GM18505 (cell line): ENCODE results near the gene CORO1C.
A peak's percentile ranks its signal among the peaks of the same experiment; 100 is the strongest.
"Not testable (repeated sequence)": the region's sequence is repeated elsewhere in the genome, so short reads cannot be mapped to it uniquely, and the experiment has no call there.

Experiments
- ATAC-seq: cut with Tn5 transposase; IDR thresholded peaks from one replicate; pipeline ENCODE4 v1.9.1; 2021; ENCODE audit not compliant: unreplicated experiment
- POLR2A ChIP-seq: IDR thresholded peaks from 4 replicates; pipeline ENCODE4 v1.6.1; 2011; ENCODE audit warnings: borderline replicate concordance; ENCODE audit not compliant: insufficient read depth, insufficient read length; ENCODE audit errors: extremely low read depth

The CORO1C gene

DNA sequence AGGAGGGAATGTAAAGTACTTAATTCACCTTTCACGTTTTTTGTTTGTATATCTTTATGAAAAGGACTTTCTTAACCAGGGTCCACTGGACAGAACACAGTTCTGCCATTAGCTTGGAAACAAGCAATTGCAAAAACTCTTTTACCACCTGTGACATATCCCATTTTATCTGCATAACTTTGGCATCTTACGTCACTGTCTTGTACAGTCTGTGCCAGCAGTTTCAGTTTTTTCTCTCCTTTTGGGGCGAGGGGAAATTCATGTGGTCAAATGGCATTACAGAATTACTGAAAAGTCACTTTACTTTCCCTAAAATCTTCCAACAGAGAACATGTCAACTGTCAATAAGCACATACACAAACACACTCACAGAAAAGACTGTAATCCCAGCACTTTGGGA lies 53.9 kb downstream of the CORO1C start:
- TF ChIP-seq POLR2A, result no peak
- no peak for ATAC-seq

DNA sequence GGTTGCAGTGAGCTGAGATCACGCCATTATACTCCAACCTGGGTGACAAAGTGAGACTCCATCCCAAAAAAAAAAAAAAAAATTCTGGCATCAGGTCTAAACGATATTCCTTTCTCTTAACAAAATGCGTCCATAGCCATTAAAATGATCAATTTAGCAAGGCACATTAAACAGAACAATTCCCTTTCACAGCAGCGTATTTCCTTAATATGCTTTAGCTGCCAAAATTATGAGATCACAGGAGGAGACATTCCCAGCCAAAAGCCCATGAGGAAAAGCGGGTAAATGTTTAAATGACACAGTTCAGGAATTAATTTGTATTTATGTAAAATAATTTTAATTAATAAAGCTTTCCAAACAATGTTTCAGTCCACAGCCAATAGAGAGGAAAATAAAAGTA lies 54.6 kb downstream of the CORO1C start:
- no peak for ATAC-seq
- TF ChIP-seq POLR2A, result no peak

DNA sequence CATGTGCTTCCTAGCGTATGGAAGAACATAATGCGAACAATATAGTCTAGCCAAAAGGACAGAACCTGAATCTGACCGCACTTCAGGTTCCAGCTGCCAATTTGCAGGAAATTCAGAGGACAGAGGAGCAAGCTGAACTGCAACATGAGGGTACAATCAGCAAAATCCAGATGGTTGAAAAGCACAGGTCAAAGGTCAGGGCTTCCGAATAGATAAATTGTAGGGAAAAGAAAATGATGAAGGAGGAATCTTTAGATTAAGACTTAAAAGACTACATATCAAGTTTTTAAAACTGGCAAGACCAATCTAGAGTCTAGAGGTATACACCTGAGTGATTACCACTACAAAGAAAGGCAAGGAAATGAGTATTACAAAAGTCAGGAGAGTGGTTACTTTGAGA lies 55.5 kb downstream of the CORO1C start:
- TF ChIP-seq POLR2A, result no peak
- ATAC-seq, result no peak

DNA sequence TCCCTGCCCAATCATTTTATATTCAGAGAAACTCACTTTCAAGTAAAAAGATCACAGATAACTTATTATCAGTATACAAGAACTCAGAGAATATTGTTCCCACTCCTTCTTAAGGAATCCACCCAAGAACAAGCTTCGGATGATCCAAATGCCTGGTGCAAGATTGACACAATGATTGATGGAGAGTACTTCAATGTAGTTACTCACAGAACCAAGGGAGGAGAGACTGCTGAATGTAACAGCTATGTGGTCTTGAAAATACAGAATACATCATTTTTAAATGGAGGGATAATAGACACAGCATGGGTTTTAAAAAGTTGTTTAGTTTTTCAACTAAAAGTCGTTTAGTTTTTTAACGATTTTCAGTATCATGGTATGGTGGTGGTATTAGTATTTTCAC lies 59.3 kb downstream of the CORO1C start:
- no peak for ATAC-seq
- TF ChIP-seq POLR2A, result no peak

DNA sequence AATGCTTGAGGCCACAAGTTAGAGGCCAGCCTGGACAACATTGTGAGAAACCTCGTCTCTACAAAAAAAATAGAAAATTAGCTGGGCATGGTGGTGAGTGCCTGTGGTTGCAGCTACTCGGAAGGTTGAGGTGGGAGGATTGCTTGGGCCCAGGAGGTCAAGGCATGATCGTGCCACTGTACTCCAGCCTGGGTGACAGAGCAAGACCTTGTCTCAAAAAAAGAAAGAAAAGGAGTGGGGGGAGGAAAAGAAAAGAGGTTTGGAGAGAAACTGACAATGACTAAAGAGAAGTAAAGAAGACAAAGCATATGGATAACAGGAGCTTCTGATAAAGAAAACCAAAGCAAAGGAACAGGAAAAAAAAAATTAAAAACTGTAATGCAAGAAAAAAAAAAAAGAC lies 60.2 kb downstream of the CORO1C start:
- ATAC-seq, result no peak
- no peak for TF ChIP-seq POLR2A

DNA sequence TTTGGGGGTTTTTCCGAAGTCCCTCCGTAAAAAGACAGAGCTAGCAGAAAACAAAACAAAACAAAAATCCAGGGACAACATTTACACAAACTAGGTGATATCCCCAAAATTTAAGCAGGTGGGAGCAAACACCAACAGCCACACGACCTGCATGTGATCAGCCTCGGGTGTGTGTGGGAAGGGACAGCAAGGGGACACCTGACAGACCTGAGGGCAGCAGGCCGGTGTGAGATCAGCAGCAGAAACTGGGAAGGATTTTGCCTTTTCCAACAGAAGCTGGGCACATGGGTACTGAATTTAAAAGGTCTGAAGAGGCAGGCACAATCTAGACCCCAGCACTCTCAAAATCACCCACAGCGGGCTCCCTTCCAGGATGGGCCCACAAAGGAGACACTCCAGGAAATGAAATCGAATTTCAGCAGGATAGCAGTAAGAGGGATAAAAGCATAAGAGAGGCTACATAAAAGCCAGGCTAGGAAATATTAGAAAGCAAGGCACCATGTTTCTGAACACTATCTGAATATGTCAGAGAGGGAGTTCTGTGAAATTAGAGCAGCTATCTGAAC lies 61.2 kb downstream of the CORO1C start:
- ATAC-seq, result no peak

DNA sequence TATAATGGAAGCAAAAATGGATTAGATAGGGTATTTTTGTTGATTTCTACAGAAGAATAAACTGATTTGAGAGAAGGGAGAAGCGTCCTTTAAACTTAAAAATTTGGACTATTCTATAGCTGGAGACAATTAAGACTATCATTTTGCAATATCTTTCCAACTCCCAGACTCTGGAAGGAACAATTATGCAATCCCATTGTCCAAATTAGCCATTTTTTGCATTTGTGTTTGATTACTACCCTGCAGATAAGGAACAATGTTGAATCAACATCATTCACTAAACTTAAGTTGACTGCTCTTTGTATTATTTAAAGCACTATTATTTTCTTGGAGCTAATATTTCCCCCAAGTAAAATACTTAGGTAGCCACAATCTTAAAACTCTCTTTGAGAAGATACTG lies 62.8 kb downstream of the CORO1C start:
- no peak for TF ChIP-seq POLR2A
- ATAC-seq, result no peak

More for the DNA sequence above, 61.2 kb downstream of the CORO1C start:
- no peak for TF ChIP-seq POLR2A

DNA sequence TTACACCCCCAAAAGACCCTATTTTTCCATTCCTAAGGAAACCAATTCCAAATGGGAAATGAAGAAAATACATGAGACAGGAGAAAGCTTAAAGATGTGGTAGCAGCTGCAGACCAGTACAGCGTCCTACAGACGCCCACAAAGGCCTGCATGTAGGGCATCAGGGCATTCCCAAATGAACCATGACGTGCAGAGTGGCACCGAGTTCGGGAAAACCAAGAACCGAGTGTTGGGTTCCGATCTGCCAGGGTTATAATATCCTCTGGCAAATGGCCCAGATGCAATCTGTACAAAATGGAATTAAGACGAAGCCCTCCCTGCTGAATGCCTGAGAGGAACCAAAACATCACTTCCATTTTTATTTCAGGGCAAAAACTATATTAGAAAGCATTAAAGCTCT lies 63.3 kb downstream of the CORO1C start:
- TF ChIP-seq POLR2A, result no peak
- no peak for ATAC-seq

DNA sequence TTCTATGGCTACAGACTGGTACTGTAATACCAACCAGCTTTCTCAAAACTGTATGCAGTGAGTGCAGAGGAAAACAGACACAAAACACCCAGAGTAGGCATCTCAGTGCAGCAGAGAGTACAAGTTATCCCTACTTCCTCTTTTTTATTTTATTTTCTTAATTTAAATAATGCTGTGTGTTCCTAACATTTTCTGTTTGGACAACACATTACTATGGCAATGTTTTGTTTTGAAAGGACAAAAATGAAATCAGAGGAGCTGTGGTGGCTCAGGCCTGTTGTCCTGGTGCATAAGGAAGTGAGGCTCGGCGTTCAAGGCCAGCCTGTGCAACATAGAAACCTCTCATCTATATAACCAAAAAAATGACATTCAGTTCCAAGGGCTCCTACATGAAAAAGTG lies 64.0 kb downstream of the CORO1C start:
- no peak for TF ChIP-seq POLR2A
- no peak for ATAC-seq

DNA sequence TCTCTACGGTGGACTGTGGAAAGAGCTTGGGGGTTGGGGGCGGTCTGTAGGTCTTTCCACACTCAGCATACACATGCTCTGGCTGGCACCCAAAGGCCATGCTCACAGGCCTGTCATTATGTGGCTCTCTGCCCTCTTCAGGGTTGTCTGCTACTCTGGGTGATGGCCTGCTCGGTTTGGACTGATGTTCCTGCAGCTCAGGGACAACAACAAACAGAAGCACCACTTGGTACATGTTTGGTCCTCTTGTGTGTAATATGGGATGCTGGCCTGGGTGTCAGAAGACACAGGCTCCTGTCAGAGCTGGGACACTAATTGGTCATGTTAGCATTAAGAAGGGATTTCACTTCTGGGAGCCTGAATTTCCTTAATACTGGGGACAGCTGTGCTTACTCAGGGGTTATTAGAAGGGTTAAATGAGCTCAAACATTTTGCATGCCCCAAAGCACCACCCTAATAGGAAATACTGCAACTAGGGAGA lies 64.9 kb downstream of the CORO1C start:
- ATAC-seq, result no peak
- TF ChIP-seq POLR2A, result no peak

DNA sequence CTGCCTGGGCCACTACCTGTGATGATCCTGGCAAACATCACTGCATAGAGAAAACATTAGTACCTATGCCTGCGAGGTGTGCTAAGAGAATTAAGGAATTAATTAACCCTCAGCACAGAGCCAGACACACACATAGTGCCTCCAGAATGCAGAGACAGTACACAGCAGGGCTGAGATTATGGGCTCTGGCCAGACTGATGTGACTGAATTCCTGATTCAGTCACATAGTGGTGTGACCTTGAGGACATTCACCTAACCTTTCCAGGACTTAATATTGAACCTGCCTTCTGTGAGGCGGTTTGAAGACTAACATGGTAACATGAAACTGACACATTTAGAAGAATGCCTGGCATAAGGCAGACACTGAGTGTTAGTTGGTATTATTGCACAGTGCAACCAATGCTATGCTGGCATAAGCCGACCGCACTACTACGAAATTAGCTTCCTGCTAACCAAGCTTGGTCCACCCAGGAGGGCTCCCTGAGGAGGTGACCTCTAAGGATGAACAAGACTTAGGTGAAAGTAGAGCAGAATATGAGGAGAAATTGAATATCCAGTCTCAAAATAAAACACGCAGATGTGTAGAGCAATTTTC lies 65.6 kb downstream of the CORO1C start:
- ATAC-seq, result no peak
- no peak for TF ChIP-seq POLR2A

DNA sequence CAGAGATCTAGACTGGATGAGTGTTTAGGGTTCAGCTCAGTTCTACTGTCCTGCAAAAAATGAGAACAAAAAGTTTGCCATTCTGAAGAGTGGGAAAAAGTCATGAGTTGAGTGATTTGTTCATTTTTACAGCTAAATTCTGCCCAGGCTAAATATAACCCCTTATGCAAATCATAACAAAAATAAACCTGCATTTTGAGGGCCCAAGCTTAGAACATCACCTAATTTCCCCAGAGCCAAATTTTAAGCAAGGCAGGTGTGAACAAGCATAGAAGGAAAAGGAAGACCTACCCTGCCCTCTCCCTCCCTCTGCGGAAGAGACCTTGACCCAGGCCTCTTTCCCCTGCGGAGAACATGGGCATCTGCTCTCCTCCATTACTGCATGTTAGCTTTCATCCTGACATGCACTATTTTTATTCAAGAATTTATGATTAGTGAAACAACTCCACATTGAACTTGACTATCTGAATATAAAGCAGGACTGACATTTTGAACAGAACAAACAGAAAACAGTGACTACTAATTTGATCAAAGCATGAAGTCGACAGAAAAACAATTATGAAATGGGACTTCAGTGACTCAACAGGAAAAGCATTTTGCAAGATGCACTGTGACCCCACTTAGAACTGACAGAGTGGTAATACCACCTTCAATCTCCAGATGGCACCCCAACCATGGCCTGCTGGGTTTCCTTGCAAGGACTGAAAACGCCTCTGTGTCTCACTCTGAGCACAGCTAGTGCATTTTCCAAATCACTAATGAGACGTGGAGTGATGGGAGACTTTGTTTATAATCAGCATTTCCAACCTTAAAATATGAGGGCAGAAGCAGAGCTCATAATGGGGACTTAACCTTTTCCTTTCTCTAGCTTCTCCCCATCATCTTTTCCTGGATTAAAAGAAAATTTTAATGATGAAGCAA lies 66.7 kb downstream of the CORO1C start:
- ATAC-seq, result peak; percentile 59
- TF ChIP-seq POLR2A, result peak; percentile 51

DNA sequence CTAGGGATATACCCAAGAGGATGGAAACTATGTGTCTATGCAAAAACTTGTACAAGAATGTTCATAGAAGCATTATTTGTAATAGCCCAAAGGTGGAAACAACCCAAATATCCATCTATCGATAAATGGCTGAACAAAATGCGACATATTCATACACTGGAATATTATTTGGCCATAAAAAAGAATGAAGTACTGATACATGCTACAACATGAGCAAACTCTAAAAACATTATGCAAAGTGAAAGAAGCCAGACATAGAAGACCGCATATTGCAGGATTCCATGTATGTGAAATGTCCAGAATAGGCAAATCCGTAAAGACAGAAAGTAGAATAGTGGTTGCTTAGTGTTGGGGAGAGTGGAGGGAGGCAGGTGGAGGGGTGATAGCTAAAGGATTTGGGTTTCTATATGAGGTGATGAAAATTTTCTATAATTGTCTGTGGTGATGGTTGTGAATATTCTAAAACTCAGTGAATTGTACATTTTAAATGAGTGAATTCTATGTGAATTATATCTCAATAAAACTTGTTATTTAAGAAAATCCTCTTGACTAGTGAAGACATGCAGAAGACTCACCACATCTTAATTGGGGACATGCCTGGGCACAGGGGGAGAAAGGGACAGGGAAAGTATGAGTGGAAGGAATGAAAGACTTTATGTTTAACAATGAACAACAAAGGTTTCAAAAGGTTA lies 67.8 kb downstream of the CORO1C start:
- no peak for ATAC-seq
- no peak for TF ChIP-seq POLR2A

DNA sequence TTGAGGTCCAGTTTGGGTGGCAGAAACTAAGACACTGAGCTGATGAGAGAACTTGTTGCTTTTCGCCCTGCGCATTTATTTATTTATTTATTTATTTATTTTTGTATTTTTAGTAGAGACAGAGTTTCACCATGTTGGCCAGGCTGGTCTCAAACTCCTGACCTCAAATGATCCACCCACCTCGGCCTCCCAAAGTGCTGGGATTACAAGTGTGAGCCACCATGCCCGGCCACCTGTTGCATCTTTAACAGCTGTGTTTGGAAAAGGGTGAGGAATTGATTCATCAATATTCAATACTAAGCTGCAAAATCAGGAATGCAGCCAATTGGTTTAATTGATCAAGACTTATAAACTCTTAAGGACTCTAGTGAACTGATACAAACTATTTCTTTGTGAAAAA lies 73.2 kb downstream of the CORO1C start:
- not testable (repeated sequence) for ATAC-seq

DNA sequence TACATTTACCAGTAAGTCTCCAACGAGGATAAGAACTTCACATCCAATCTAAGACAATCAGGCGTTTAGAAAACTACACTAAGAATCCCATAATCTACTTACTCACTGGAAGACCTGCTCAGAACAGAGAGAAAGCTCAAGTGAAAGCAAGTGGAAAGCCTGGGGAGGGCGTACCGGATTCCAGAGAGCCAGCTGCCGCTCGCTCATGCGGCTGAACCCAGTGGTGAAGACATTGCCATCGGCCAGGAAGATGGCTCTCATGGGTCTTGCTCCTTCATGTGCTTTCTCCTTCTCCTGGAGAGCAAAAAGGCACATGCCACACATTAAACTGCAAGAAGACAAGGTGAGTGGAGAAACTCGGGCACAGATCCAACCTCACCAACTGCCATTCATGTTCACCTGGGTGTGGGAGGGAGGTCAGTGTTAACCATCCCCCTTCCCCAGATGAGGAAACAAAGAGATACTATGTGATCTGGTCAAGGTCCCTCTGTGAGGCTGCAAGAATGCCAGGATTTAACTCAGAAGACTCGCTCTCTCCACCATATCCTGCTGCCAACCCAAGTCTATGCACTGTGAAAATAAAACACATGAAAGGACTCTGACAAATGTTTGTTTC lies 74.1 kb downstream of the CORO1C start:
- ATAC-seq, result no peak
- no peak for TF ChIP-seq POLR2A

DNA sequence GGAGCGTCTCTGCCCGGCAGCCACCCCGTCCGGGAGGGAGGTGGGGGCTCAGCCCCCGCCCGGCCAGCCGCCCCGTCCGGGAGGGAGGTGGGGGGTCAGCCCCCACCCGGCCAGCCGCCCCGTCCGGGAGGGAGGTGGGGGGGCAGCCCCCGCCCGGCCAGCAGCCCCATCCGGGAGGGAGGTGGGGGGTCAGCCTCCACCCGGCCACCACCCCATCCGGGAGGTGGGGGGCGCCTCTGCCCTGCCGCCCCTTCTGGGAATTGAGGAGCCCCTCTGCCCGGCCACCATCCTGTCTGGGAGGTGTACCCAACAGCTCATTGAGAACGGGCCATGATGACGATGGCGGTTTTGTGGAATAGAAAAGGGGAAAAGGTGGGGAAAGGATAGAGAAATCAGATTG lies 75.1 kb downstream of the CORO1C start:
- not testable (repeated sequence) for ATAC-seq

DNA sequence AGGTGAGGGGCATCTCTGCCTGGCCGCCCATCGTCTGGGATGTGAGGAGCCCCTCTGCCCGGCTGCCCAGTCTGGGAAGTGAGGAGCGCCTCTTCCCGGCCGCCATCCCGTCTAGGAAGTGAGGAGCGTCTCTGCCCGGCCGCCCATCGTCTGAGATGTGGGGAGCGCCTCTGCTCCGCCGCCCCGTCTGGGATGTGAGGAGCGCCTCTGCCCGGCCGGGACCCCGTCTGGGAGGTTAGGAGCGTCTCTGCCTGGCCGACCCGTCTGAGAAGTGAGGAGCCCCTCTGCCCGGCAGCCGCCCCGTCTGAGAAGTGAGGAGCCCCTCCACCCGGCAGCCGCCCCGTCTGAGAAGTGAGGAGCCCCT lies 75.5 kb downstream of the CORO1C start:
- ATAC-seq, result not testable (repeated sequence)

DNA sequence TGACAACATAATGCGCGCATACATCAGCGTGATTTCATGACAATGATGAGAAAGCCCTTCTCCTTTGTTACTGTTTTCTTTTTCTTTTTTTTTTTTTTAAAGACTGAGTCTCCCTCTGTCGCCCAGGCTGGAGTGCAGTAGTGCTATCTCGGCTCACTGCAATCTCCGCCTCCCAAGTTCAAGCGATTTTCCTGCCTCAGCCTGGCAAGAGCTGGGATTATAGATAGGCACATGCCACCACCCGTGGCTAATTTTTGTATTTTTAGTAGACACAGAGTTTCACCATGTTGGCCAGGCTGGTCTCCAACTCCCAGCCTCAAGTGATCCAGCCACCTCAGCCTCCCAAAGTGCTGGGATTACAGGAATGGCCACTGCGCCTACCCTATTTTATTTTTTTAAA lies 76.7 kb downstream of the CORO1C start:
- not testable (repeated sequence) for ATAC-seq
